ENCODE results near the gene BSPRY.
"Not testable (repeated sequence)": the region's sequence is repeated elsewhere in the genome, so short reads cannot be mapped to it uniquely, and the experiment has no call there.

BSPRY gene

DNA sequence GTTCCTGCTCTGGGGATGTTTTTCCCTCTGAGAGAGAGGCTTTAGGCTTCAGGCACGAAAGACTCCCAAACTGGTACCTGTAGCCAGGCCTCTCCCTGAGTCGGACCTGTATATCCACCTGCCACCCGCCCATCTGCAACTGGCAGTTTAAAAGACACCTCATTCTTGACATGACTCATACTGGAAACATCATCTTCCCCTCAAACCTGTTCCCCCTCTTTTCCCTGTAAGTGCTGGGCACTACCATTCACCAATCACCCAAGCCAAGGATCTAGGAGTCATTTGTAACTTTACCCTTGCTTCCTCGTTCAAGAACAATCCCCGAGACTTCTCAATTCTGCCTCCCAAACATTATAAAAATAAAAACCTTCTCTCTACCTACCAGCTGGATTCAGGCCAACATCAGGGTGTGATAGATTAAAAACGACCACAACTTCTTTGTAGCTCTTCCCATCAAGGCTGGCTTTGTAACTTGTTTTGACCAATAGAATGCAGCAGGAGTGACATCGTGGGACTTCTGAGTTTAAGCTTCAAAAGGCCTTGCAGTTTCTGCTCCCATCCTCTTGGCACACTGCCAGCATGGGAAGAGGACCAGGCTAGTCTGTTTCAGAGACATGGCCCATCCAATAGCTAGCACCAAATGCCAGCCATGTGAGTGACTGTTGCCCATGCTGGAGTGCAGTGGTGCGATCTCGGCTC lies 7.5 kb upstream of the BSPRY start:
- DNase-seq = no peak

DNA sequence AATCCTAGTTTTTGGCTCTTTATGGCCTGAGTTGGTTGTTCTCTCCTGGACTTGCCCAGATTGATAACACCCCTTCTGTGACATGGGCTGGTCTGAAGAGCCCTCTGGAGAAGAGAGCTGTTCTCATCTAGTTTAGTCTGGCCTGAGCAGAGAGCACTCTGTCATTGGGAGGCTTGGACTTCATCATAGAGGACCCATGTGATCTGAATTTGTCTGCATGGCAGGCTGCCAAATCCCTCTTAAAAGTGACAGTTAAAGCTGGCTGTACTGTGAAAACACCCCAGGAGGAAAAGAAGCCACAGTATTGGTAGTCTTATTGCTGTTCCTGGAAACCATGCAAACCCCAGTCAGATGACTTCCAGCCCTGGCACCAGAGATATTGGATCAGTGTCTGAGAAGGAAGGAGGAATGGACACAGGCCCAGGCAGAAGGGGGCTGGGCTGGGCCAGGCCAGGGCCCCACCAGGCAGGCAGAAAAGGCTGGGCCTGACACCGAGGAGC lies 5.6 kb upstream of the BSPRY start:
- DNase-seq = no peak

- no peak for DNase-seq
These were observed 4.2 kb upstream of the BSPRY start for GRCh38 chr9:113345190-113345589.

DNA sequence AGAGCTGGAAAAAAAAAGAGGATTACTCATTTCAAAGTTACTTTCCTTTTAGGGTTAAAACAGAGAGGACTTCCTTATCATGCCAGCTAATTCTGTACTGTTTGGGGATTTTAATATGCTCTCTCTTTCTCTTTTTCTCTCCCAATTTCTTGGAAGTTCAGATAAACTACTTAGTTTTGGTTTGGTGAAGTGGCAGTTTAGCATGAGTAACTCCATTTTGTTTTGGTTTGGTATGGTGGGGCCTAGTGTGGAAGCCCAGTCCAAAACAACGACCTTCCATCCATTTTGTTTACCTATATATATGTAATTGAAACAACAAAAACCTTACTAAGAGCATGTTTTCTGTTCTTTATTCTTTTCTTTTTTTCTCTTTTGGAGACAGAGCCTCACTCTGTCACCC lies 3.7 kb upstream of the BSPRY start:
- DNase-seq = no peak

DNA sequence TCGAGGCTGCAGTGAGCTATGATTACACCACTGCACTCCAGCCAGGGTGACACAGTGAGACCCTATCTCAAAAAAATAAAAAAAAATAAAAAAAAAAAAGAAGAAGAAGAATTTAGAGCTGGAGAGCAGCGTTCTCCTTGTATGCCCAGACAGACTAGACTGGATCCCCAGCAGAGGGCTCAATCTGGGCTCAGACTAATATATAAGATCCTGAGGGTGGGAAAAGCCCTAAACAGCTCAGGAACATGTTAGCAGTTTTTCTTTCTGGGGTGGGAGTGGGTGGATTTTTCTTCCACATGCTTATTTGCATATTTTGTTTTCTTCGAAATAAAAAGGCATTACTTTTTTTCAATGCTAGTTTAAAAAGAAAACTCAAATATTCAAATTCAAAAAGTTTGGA lies 904 bp upstream of the BSPRY start:
- DNase-seq = no peak

- no peak for DNase-seq
These were observed 286 bp upstream of the BSPRY start for GRCh38 chr9:113349066-113349444.

GRCh38 chr9:113350107-113350661 lies 843 bp downstream of the BSPRY start:
- DNase-seq = no peak

- peak; percentile 56 for DNase-seq
These were observed 1.6 kb downstream of the BSPRY start for GRCh38 chr9:113350937-113351336.

GRCh38 chr9:113352006-113352405 lies 2.7 kb downstream of the BSPRY start:
- no peak for DNase-seq

DNA sequence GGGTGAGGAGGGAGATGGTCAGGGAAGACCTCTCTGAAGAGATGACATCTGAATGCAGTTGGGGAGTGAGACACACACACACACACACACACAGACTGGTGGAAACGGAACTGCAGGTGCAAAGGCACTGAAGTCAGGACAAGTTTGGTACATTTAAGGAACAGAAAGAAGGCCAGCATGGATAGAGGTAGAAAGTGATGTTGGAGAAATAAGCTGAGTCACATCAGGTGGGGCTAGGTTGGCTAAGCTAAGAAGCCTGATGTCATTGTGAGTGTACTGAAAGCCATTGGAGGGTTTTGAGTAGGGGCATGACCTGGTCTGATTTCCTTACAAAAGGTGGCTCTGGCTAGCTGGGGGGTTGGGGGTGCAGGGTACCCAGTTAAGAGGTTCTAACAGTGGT lies 3.1 kb downstream of the BSPRY start:
- DNase-seq = no peak

- no peak for DNase-seq
These were observed 5.8 kb downstream of the BSPRY start for GRCh38 chr9:113355040-113355596.

DNA sequence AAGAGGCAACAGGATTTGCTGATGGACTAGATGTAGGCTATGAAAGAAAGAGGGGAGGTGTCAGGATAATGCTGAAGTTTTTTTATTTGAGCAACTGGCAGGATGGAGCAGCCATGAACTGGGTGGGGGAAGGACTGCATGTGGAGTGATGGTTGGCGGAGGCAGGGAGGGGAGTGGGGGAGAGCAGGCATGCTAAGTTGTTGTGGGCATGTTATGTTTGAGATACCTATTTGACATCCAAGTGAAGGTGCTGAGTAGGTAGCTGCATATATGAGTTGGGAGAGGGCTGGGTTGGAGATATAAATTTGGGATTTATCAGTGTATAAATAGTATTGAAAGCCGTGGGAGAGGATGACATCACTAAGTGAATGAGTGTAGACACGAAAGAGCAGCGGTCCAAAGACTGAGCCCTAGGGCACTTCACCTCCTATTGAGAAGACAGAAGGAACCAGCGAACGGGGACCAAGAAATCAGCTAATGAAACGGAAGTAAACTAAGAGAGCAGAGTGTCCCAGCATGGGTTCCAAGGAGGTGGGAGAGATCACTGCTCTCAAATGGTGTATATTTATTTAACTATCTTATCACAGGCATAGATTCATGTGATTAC lies 7.4 kb downstream of the BSPRY start:
- no peak for DNase-seq

DNA sequence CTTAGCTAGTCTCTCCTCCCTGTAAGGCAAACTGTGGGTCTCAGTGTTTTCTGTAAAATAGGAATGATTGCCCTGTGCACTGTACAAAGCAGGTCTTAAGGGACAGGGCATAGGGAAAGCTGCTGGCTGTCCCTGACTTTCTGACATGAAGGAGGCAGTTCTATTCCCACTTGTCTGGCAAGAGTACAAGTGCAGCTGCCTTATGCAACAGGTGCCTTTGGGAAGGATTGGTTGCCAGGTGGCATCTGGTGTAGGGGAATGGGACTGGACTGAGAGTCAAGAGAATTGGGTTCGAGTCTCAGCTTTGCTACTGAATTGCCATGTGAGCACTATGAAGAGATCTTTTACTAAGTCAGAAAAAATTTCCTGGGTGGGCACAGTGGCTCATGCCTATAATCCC lies 10.0 kb downstream of the BSPRY start:
- no peak for DNase-seq

DNA sequence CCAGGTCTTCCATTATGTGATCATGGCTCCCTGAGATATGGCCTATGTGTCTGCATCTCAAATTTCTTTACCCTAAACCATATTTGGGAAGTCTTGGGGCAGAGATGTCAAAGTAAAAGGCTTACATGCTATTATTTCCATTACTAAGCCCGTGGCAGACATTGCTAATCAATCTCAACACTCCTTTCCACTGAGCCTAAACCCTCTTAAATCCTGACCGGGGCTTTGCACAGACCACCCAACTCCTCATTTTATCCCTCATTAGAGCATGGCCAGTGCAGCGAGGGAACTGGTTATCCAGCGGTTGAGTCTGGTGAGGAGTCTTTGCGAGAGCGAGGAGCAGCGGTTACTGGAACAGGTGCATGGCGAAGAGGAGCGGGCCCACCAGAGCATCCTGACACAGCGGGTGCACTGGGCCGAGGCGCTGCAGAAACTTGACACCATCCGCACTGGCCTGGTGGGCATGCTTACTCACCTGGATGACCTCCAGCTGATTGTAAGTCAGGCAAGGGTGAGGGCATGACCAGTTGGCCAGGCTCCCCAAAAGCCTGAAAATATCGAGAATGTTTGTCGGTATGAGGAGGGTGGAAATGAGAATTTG lies 11.0 kb downstream of the BSPRY start:
- DNase-seq = no peak

DNA sequence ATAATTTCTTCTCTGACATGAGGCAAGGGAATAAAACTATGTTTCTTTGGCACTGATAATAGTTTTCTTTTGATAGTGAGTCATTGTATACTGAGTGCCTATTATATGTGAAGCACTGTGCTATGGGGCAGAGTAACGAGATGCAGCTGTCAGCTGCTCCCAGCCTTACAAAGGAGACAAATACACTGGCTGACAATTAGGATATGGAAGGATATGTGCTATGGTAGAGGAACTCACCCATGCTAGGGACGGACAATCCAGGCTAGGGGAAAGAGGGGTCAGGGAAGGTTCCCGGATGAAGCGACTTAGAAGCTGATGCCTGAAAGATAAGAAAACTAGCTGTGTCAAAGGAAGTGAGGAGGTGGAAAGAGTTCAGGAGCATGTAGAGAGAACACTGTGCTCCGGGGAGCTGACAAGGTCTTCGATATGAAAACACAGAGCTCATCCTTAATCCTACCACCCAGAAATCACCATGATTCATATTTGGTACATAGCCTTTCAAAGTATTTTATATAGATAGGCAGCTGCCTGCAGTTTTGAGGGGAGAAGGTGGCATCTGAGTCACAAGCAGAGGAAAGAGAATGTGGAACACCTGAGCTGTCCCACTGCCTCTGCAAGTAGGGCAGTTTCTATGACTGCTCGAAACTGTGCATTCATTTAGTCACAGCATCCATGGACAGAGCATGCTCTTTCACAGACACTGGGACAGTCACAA lies 12.1 kb downstream of the BSPRY start:
- peak; percentile 64 for DNase-seq

GRCh38 chr9:113363336-113363735 lies 14.0 kb downstream of the BSPRY start:
- DNase-seq = no peak

- no peak for DNase-seq
These were observed 15.6 kb downstream of the BSPRY start for GRCh38 chr9:113364951-113365350.

DNA sequence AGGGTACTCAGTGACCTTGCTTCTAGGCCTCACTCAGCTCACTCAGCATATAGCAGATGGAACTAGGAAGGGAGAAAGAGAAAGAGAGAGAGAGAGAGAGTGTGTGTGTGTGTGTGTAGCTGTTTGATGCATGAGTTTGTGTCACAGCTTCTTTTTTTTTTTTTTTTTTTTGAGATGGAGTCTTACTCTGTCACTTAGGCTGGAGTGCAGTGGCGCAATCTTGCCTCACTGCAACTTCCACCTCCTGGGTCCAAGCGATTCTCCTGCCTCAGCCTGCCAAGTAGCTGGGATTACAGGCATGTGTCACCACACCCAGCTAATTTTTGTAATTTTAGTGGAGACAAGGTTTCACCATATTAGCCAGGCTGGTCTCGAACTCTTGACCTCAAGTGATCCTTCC lies 16.3 kb downstream of the BSPRY start:
- not testable (repeated sequence) for DNase-seq

- no peak for DNase-seq
These were observed 19.1 kb downstream of the BSPRY start for GRCh38 chr9:113368348-113368981.

DNA sequence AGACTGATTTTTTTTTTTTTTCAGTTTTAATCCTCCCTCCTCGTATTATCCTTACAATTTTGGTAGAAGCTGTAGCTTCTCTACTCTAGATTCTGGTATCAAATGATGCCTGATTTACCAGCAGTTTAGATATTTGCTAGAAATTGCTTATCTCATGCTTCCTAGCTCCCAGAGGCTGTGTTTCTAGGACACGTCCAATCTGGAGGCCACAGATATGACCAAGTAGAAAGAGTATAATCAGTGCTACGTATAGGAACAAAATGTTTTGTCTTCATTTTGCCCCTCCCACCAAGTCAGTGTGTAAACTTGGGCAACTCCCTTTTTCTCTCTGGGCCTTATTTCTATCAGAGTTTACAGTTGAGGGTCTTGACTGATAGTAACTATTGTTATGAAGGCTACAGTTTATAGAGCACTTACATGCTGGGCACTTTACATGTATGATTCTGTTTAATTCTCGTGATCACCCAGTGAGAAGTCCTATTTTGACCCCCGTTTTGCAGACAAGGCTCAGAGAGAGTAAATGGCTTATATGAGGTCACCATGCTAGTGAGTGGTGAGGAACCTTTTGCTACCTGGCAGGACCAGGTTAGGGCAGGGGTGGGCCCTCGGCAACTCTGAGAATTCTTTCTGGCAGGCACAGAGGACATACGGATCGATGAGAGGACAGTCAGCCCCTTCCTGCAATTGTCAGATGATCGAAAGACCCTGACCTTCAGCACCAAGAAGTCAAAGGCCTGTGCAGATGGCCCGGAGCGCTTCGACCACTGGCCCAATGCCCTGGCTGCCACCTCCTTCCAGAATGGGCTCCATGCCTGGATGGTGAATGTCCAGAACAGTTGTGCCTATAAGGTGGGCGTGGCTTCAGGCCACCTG lies 19.9 kb downstream of the BSPRY start:
- DNase-seq = no peak

DNA sequence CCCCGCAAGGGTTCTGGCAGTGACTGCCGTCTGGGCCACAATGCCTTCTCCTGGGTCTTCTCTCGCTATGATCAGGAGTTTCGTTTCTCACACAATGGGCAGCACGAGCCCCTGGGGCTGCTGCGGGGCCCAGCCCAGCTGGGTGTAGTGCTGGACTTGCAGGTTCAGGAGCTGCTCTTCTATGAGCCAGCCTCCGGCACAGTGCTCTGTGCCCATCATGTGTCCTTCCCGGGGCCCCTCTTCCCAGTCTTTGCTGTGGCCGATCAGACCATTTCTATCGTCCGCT lies 20.5 kb downstream of the BSPRY start:
- DNase-seq = no peak

GRCh38 chr9:113370806-113371325 lies 21.5 kb downstream of the BSPRY start:
- no peak for DNase-seq
